ENCODE data around the gene OSTN.
"Not testable (repeated sequence)": the region's sequence is repeated elsewhere in the genome, so short reads cannot be mapped to it uniquely, and the experiment has no call there.

Gene OSTN

DNA sequence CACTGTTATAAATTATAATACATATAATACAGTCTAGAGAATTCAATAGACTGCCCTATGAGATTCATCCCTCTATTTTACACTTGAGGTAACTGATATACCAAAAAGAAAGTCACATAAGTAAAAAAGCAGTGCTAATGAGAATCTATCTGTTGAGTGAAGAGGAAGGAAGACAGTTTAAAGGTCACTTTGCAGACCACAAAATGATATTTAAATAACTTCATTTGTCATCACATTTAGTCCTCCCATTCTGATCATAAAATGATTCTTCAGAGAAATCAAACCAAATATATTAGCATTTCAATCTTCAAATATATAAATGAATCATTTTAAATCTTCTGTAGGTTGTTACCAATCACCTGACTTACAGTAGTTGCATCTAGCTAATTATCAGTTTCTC, 69.7 kb downstream of the OSTN start:
- DNase-seq (ENCODE audit: low read depth) = no peak

DNA sequence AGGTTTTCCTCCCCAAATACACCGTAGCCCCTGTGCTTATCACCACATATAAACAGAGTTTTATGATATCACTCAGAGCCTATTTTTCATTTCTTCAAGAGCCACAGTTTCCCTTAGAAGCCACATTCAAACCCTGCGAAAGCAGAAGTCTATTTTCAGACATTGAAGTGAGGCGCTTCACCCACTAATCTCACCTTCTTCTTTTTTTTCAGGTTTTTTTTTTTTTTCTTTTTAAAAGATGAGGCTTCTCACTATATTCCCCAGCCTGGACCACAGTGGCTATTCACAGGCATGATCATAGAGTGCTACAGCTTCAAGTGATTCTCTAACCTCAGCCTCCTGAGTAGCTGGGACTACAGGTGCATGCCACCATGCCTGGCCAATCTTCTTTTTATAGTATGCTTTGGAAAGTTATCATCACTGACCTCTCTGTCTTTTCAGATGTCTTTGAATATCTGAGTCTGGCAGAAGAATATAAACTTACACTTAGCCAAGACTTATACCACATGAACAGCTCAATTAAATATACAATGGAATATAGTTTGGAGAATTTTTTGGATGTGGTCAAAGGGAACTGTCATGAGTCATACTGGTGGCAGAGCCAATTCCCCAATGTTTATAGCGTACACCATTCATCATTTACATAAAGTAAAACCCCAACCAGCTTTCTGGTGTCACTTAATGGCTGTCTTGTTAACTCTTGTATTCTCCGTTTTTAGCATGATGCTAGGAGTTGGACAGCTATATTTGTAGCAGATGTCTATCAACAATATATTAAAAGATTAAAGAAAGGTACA, 70.4 kb downstream of the OSTN start:
- DNase-seq (ENCODE audit: low read depth) = no peak

DNA sequence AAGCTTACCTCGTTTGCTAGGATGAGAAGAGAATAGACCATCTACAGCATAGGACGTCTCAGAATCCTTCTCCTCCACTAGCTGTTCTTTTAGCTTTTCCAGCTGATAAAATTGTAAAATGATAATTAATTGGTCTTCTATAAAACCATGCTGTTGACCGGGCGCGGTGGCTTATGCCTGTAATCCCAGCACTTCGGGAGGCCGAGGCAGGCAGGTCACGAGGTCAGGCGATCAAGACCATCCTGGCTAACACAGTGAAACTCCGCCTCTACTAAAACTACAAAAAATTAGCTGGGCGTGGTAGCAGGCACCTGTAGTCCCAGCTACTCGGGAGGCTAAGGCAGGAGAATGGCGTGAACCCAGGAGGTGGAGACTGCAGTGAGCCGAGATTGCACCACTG, 76.2 kb downstream of the OSTN start:
- DNase-seq (ENCODE audit: low read depth) = not testable (repeated sequence)

DNA sequence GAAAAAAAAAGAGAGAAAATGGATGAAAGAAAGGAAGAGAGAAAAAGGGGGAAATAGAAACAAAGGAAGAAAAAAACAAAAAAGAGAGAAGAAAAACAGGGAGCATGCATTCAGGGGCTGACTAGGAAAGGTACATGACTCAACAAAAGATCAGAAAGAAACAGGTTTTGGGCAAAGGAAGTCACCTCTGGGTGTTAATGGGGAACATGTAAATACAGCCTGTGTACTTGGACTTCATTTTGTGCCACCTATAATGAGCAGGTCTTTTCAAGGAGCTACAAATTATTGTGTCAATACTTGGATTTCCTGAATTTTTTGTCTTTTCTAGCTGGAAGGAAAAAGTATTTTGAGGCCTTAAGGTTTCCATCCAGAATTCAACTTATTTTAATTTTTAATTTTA, 76.7 kb downstream of the OSTN start:
- DNase-seq (ENCODE audit: low read depth) = no peak

DNA sequence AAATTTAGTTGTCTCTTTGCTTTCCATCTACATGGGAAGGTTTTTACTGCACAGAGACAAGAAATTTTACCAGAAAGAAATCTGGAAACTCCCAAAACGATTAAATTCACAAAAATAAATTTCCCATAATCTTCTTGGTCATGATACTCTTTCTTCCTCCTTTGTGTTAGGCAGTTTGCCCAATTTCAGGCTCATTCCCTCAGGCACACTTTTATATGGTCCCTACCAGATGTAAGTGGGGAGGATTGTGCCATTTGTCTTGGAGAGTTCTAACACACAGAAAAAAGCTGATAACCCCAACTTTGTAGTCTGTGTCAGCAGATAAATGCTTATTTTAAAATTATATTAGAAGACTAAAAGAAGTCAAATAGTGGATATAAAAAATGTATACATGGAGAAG, 81.1 kb downstream of the OSTN start:
- no peak for DNase-seq (ENCODE audit: low read depth)

DNA sequence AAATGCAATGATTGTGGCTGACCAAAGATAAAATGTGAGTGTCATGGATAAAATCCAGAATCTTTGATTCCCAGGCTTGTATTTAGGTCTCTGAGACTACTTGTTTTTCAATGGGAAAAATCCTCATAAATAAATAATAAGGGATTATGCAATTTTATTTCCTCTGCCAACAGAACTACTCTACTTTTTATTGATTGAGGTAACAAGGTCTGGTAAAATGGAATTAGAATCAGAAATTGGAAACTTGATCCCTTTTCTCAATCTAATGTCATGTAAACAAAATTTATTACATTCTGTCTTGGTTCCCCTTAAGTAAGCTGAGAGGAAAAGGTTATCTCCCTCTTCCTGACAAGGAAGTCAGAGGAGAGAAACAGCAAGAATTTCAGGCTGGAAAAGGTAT, 81.8 kb downstream of the OSTN start:
- DNase-seq (ENCODE audit: low read depth) = no peak

DNA sequence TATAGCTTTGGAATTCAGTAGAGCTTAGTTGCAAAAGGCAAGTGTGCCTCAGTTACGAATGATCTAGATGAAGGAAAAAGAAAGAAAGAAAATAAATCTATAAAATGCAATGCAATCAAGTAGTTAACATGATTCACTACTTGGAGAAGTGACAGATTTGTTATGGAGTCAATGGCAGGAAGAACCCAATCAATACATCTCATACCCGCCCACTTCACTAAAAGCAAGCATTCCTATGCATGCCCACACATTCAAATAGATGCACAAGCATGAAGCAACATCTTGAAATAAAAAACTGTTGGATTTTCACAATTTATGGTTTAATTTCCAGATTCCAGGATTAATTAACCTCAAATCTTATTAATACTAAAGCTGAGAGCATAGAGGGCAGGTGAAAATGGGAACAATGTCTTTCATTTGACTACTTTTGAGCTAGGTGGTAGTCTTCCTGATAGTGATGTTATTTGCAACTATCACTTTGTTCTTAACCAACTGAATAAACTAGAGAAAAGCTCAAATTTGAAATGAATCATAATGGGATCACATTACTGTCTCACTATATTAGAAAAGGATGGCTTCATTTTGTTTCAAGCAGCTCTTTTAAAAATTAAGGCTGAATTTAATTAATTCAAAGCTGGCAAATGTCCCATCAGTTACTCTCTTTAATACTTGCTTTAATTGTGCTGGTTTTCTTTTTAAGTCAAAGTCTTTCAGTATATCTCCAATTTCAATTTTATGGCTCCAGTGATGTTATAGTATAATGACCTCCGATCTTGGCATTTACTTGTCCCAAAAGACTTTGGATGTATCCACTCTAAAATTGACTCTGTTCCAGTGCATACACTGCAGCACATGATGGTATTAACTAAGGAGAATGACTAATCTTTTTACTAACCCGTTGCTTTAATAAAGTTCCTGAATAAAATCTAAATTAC, 83.5 kb downstream of the OSTN start:
- no peak for DNase-seq (ENCODE audit: low read depth)

DNA sequence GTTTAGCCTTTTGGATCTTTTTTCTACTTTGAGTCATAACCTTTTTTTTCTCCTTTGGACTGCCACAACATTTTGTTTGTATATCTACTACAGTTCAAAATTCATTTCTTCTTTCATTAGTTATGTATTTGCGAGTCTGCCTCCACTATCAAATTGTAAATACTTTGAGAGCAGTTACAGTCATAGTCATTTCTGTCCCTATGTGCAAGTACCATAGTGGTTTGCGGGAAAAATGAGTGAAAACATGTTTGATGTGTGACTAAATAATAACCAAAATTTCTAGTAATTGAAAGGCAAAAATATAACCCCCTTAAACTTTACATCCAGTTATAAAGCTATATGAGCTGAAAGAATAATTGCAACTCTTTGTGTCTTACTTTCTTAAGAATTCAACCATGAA, 84.4 kb downstream of the OSTN start:
- DNase-seq (ENCODE audit: low read depth) = no peak

DNA sequence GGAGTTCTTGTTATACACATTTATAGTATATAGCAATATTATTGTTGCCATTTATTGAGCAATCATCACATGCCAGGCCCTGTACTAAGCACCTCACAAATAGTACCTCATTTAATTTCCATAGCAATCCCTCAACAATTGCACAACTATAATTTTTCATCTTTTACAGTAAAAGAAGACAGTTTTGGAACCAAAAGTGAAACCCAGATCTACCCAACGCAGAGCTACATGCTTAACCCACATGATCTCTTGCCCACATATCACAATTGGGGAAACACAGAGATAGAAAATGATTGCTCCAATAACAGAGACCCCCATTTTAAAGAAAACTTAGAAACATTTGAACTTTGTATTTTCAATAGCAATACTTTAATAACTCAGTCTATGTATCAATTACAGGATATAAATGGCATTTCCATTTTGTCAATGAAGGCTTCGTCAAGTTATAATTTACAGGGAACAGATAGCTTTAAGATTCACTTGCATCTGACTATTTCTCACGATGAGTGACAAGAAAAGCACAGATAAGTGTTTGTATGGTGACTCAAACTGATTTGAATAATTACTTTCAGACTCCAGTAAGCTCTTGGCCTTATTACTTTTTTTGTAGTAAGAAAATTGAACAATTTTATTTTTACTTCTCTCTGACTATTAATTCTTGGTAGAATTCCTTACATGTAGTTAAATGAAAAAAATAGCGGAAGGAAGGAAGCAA, 91.4 kb downstream of the OSTN start:
- no peak for DNase-seq (ENCODE audit: low read depth)

DNA sequence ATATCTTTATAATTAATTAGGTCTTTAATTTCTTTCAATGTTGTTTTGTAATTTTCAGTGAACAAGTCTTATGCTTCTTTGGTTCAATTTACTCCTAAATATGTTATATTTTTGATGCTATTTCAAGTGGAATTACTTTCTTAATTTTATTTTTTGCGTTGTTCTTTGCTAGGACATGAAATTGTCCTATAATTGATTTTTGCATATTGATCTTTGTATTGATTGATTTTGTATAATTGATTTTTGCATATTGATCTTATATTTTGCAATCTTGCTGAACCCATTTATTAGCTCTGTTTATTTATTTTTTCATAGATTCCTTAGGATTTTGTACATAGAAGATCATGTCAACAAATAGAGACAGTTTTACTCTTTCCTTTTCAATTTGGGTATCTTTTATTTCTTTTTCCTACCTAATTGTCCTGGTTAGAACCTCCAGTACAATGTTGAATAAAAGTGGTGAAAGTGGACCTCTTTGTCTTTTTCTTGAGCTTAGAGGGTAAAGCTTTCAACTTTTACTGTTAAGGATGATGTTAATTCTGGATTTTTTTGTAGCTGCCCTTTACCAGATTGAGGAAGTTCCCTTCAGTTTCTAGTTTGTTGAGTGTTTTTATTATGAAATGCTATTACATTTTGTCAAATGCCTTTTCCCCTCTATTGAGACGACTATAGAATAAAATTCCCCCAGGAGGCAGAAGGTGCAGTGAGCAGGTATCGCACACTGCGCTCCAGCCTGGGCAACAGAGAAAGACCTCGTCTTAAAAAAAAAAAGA, 93.4 kb downstream of the OSTN start:
- DNase-seq (ENCODE audit: low read depth) = no peak

DNA sequence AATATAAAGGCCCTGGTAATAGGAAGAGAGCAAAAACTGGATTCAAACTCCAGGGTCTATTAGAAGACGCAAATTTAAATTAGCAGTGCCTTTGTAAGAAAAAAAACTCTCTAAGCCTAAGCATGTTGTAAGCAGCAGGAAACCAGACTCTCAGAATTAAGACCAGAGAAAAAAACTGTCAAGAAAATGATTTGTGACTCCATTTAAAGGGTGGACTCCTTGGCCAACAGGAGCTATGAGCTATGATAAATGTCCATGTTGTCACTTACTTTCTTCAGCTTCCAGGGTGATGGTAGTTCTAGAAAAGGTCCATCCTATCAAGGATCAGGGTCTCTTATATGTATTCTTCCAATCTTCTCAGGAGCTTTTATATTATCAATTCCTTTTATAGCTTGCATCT, 95.2 kb downstream of the OSTN start:
- DNase-seq (ENCODE audit: low read depth) = no peak

DNA sequence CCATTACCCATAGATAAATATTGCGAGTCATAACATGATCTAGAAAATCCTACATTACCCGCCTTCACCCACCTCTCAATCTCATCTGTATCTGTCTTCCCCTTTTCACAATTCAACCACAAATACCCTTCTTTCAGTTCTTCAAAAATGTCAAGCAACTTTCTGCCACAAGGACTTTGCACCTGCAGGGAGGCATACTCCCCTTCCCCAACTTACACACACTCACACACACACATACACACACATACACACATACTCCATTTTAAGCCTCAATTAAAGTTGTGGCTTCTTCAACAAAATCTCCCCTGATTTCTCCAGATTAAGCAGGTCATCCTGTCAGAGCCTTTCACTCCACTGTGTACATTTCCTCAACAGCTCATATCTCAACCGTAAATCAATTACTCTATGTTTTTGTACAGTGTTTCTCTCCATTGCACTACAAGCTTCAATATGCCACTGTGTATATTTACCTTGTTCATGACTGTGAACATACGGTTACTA, 97.0 kb downstream of the OSTN start:
- no peak for DNase-seq (ENCODE audit: low read depth)

DNA sequence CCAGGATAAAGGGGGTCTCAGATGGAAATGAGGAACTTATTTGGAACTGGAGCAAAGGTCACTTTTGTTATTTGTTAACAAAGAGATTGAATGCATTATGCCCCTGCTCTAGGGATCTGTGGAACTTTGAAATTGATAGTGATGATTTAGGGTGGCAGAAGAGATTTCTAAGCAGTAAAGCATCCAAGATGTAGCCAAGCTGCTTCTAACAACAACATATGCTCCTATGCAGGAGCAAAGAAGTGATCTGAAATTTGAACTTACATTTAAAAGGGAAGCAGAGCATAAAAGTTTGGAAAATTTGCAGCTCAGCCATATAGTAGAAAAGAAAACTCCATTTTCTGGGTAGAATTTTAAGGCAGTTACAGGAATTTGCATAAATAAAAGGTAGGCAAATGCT, 99.8 kb downstream of the OSTN start:
- no peak for DNase-seq (ENCODE audit: low read depth)

DNA sequence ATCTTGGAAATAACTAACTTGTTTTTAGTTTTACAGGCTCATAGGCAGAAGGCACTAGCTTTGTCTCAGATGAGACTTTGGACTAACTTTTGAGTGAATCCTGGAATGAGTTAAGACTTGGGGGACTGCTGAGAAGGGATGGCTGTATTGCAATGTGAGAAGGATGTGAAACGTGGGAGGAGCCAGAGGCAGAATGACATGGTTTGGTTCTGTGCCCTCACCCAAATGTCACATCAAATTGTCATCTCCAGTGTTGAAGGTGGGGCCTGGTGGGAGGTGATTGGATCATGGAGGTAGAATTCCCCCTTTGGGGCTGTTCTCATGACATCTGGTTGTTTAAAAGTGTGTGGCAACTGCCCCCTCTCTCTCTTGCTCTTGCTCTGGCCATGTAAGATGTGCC, 101.4 kb downstream of the OSTN start:
- DNase-seq (ENCODE audit: low read depth) = no peak

DNA sequence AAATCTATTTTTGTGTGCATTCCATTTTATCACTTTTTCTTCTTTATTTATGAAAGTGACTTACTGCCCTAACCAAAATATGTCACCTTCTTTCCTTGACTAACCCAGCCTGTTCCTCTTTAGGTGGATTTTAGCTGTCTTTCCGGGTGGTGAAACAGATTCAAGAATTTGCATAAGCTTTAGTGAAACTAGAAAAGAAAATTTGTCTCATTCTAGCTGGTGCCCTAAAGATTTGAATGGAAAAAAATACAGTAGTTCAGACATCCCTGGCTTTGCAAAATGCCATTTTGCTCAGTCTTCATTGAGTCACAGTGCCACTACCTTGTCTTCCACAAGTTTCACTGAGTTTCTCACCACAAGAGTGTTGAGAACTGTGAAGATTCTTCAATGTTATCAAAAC, 102.0 kb downstream of the OSTN start:
- DNase-seq (ENCODE audit: low read depth) = no peak

DNA sequence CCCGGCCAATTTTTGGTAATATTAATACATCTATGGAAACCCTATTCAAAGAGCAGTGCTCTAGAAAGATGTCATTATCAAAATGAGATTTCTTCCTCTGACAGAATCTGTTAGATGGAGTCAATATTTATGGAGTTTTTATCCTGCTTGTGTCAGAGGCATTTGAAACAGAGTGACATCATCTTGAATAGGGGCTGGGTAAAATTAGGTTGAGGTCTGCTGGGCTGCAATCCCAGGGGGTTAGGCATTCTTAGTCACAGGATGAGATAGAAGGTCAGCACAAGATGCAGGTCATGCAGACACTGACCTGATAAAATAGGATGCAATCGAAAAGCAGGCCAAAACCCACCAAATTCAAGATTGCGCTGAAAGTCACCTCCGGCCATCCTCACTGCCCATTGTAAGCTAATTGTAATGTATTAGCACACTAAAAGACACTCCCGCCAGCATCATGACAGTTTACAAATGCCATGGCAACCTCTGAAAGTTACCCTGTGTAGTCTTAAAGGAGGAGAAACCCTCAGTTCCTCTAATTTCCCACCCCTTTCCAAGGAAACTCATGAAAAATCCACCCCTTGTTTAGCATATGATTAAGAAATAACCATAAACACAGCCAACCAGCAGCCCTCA, 102.9 kb downstream of the OSTN start:
- no peak for DNase-seq (ENCODE audit: low read depth)

DNA sequence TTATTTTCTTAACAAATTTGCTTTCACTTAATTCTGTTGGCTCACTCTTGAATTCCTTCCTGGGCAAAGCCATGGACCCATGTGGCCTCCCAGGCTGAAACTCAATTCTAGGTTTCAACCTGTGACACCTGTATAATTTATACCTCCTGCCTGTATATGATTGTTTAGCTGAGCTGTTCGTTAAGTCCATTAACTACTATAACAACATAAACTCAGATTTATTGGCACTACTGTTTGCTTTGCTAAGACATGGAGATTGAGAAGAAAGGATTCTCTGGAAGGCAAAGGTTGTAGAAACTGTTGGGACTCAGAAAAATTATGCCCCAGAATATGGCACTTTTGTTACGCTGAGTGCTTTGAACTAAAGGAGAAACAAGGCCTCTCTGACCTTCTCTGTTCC, 103.4 kb downstream of the OSTN start:
- DNase-seq (ENCODE audit: low read depth) = no peak

DNA sequence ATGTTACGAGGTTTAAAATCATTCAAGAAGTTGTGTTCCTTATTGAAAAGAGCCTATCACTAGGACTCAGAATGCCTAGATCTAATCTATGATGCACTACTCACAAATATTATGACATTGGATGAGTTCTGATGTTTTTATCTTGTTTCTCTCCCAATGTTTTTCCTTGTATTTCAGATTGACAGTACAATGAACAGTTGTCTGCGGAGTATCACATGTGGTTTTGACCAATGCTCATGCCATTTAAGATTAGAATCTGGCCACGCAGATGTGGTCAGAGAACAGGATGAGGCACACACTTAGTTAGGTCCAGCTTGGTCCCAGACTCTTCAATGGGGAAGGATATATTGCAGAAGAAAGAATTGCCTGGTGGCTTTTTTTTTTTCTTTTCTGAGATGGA, 104.6 kb downstream of the OSTN start:
- no peak for DNase-seq (ENCODE audit: low read depth)

DNA sequence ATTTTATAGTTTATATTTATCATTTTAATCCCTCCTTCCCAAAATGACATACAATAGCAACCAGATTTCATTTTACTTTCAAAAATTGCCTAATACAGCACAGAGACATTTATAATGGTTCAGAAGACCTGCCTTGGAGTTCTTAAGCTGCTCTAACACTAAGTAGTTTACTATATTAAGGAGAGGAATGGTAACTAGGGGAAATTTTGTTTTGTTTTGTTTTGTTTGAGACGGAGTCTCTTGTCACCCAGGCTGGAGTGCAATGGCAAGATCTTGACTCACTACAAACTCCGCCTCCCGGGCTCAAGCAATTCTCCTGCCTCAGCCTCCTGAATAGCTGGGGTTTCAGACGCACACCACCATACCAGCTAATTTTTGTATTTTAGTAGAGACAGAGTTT, 107.4 kb downstream of the OSTN start:
- DNase-seq (ENCODE audit: low read depth) = no peak

DNA sequence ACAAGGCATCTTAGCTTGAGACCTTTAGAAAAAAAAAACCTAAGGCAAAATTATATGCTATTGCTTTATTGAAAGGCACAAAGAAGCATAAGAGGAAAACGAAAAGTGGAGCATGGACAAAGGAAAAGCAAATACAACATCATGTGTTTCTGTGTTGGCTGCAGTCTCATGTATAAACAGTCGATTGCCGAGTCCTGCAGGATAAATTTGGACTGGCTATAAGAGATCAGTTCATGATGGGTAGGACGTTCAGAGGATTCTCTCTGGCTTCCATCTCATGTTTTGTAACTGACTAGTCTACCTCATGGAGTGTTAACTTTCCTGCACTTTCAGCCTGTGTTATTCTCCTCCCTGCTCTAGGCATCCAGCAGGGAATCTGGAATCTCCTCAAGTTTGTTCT, 108.3 kb downstream of the OSTN start:
- no peak for DNase-seq (ENCODE audit: low read depth)

DNA sequence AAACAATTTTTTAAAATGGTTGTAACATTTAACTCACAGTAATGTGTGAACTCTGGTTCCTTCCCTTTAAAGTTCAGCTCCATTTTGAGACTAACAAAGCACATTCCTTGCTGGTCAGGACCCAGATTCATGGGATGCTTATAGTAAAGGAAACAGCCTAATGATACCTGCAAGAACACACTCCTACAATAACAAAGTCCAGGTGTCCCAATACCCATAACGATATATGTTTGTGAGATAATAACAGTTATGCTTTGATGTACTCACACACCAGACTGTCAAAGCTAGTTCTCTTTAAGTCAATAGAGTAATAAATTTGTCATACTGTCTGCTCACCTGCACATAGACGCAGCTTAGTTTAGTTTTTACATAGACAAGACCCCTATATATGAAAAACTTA, 114.3 kb downstream of the OSTN start:
- DNase-seq (ENCODE audit: low read depth) = no peak

All from stimulated activated CD4-positive, alpha-beta T cell treated with anti-CD3 and anti-CD28 coated beads, Interleukin-2, amount 100 ng/mL, for 4 hours (primary cell).